HuH-7 (cell line): Measurements from ENCODE around the gene CHTOP.
"Not testable (repeated sequence)": the region's sequence is repeated elsewhere in the genome, so short reads cannot be mapped to it uniquely, and the experiment has no call there.

Experiments used
- DNase-seq: peaks from one replicate; pipeline ENCODE4 v3.0.0; 2011; ENCODE audit warnings: low spot score

Gene CHTOP

DNA sequence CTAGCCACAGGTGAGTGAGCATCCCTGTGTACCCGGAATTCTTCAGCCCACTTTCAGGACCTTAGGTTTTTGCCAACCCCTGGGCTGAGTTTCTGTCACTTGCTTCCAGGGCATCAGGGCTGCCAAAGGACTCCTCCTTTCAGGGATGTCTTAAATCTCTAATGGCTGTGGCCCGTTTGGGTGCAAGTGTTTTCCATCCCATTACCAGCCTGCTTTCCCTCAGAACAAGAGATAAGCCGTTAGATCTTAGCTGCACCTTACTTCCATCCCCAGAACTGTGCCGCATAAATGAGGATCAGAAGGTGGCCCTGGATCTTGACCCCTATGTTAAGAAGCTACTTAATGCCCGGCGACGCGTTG lies 25.3 kb downstream of the CHTOP start:
- DNase-seq: no peak

- no peak for DNase-seq
These were observed 25.8 kb downstream of the CHTOP start for GRCh38 chr1:153659656-153660055.

DNA sequence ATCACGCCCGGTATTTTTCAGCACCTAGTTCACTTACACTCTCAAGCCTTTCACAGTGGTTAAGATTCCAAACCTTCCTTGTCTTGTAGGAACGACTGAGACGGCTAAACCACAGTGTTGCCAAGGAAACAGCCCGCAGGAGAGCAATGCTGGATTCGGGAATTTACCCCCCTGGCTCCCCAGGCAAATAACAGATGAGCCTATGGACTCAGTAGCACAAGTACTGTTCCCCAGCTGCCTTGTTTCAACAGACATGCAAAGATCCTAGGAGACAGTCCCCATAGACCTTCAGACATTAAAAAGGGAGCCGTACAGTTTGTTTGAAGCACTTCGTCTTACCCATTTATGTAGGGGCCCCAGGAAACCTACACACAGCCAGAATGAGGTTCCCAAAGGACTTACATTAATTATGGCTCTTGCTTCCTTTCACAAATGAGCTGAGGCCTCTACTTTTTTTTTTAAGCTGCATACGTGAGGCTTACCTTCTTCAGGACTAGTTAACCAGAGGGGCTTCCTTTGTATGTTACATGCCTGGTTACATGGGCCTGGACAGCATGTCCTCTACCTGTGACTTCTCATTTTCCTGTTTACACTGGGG lies 27.3 kb downstream of the CHTOP start:
- DNase-seq: no peak

GRCh38 chr1:153662269-153662668 lies 28.4 kb downstream of the CHTOP start:
- no peak for DNase-seq

DNA sequence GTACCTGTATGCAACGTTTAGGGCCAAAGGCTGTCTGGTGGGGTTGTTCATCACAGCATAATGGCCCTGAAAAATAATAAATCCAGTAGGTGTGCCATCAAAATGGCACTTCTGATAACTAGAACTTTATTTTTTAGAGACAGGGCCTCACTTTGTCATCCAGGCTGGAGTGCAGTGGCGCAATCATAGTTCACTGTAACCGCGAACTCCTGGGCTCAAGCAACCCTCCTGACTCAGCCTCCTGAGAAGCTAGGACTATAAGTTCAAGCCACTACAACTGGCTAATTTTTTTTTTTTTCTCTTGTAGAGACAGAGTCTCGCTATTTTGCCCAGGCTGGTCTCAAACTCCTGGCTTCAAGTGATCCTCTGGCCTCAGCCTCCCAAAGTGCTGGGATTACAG lies 29.3 kb downstream of the CHTOP start:
- DNase-seq: no peak

GRCh38 chr1:153667439-153667838 lies 33.6 kb downstream of the CHTOP start:
- DNase-seq: no peak

- DNase-seq: not testable (repeated sequence)
These were observed 34.8 kb downstream of the CHTOP start for GRCh38 chr1:153668672-153669071.

DNA sequence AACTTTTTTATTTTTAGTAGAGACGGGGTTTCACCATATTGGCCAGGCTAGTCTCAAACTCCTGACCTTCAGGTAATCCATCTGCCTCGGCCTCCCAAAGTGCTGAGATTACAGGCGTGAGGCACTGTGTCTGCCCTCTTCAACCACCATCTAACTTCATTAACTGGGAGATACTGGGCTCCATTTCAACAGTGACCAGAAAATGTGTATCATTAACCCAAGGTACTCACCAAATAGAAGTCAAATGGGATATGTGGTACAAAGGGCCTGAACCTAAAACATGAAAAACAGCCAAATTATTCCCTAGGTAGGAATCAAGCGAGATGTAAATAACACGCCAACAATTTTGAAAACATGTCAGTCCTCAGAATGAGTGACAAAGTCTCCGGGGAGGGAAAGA lies 35.7 kb downstream of the CHTOP start:
- no peak for DNase-seq

DNA sequence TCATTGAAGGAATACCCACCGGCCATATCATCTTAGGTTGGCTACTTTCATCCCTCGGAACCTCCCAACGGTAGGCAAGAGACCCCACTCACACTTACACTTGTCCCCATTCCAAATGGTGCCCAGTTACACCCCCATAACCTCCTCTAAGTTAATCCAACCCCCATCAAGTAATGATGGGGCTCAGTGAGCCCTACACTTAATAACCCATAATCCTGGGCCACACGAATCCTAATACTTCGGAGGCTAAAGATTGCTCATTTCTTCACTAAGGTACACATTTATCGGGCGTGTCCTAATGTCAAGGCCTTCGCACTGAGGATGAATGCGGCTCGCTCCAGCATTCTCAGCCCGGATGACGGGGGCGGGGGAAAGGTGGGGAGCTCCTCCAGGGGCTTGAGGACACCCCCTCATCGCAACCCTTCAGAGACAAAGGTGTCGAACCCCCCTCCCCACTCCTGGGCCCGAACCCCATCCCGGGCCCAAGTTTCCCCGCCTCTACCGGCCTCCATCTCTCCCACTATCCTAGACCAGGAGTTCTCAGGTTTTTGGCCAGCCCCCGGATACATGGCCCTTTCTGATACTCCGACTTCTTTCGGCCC lies 36.5 kb downstream of the CHTOP start:
- DNase-seq: no peak

DNA sequence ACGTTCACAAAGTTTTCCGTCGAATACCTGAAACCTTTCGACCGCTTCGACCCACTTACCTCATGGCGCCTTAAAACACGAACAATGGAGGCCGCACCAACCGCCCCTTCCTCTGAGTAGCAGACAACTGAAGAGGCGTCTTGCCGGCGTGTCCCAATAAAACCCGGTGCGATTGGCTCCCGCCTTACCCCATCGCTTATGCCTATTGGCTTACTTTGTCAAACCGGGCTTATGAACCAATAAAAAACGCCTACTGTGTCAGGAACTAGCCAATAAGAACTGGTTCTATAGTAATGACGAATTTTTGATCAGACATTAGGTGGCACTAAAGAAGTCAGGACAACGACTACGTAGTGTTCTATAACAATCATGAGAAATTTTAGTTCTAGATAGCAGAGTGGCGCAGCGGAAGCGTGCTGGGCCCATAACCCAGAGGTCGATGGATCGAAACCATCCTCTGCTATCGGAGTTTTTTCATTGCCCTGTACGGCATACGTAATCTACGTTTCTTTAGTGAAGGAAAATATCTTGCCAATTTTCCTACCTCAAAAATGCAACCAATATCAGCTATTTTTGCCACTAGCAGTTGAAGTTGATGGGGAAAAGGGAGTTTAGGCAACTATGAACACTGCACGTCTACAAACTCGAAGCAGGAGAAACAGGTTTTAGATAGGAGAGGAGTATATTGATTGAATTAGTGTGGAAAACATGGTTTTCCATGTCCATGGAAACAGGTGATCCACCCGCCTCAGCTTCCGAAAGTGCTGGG lies 37.2 kb downstream of the CHTOP start, which contains the start of gene ILF2:
Gene ILF2 (minus strand): TSS at position 135 of the 769 bp plus-strand sequence. CDS start 71 bp downstream, at position 64.
- peak; percentile 99 for DNase-seq

DNA sequence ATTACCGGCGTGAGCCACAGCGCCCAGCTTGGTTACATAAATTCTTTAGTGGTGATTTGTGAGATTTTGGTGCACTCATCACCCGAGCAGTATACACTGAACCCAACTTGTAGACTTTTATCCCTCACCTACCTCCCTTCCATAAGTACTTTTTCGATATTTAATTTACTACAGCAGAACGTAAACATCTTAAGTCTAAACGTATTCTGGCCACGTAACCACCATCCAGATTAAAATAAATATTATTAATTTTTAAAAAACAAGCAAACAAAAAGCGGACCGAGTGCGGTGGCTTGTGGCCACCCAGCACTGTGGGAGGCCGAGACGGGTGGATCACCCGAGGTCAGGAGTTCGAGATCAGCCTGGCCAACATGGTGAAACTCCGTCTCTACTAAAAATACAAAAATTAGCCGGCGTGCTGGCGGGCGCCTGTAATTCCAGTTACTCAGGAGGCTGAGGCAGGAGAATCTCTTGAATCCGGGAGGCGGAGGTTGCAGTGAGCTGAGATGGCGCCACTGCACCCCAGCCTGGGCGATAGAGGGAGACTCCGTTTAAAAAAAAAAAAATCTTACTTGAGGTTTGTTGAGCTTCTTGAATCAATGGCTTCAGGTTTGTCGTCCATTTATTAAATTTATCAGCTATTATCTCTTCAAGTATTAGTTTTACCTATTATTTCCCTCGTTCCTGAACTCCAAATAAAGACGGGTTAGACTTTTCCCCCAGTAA lies 37.9 kb downstream of the CHTOP start:
- DNase-seq: not testable (repeated sequence)

GRCh38 chr1:153673511-153673910 lies 39.6 kb downstream of the CHTOP start:
- no peak for DNase-seq

DNA sequence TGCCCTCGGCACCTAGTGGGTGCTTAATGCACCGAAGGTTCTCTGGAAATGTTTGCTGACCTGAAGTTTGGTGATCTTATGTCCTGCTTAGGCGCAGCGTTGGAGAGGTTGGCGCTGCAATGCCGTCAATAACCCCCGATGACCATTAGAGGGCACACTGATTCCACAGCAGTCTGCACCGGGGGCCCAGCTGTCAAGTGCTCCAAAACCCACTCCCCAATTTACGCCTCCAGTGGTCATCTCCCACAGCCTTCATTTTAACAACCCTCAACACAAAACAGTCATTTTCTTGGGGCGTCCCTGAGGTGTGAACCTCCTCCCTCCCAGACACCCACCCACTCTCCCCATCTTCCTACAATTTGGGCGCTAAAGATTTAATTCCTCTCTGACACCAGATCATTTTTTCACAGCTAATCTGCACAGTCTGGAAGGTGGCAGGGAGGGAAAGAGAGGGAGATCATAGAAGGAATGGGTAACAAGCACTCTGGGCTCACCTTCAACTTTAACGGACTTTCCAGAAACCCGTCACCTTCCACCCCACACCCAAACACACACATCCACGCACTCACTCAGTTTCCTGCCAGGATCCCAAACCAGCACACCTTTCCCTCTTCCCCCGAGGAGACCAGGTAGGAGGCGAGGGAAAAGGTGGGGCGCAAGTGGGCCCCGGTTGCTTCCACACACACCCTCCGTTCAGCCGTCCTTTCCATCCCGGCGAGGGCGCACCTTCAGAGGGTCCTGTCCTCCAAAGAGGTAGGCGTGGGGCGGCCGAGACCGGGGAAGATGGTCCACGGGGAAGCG lies 44.1 kb downstream of the CHTOP start:
- DNase-seq: peak; percentile 80

- no peak for DNase-seq
These were observed 44.9 kb downstream of the CHTOP start, which contains the start of gene NPR1 for GRCh38 chr1:153678519-153679336. Gene NPR1 (plus strand): TSS chr1:153678688. CDS start chr1:153679109, 421 bp downstream.

GRCh38 chr1:153679337-153680119 lies 45.7 kb downstream of the CHTOP start:
- no peak for DNase-seq

- no peak for DNase-seq
These were observed 46.2 kb downstream of the CHTOP start for GRCh38 chr1:153680120-153680403.

DNA sequence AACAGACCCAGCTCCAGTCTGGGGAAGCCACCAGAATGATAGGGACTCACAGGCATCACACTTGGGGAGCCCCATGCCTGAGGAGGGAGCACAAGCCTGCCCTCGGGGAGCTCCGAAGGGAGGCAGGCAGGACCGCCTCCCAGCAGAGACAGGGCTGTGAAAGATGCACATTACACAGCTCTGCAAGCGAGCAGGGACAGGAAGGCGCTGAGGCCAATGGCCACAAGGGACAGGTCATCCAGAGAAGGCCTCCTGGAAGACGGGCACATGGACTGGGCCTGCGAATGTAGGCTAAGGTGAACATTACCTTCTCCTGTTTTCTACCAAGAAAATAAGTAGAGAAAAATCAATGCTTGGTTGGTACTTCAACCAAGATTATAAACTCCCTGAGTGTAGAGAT lies 48.9 kb downstream of the CHTOP start:
- no peak for DNase-seq

GRCh38 chr1:153683854-153684253 lies 50.0 kb downstream of the CHTOP start:
- no peak for DNase-seq

DNA sequence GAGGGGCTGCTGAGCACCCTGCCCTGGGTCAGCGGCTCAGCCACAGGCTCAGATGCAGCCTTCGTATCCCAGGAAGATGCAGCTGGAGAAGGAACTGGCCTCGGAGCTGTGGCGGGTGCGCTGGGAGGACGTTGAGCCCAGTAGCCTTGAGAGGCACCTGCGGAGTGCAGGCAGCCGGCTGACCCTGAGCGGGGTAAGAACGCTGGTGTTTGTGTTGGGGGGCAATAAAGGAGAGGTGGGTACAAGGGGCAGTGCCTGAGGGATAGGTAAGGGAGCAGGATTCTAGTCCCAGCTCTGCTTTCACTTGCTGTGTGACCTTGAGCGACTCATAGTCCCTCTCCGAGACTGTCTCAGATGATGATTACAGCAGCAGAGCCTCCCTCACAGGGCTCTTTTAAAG lies 51.0 kb downstream of the CHTOP start:
- no peak for DNase-seq
